GM18499 (cell line): Measurements from ENCODE around the gene IFNK.

ENCODE experiments used
- ATAC-seq: cut with Tn5 transposase; IDR thresholded peaks from one replicate; pipeline ENCODE4 v1.9.1; 2021; ENCODE audit warnings: moderate number of reproducible peaks; ENCODE audit not compliant: insufficient read depth, unreplicated experiment

The IFNK gene

GRCh38 chr9:27536168-27536567 is 12.1 kb downstream of the IFNK start:
- ATAC-seq = no peak

- ATAC-seq = no peak
These were observed 12.9 kb downstream of the IFNK start for GRCh38 chr9:27537027-27537435.

GRCh38 chr9:27537756-27538155 is 13.7 kb downstream of the IFNK start:
- no peak for ATAC-seq

GRCh38 chr9:27538647-27539046 is 14.6 kb downstream of the IFNK start:
- ATAC-seq = no peak

- no peak for ATAC-seq
These were observed 15.7 kb downstream of the IFNK start for GRCh38 chr9:27539479-27540441.

- ATAC-seq = no peak
These were observed 16.4 kb downstream of the IFNK start for GRCh38 chr9:27540502-27540901.

GRCh38 chr9:27541740-27542139 is 17.6 kb downstream of the IFNK start:
- no peak for ATAC-seq

GRCh38 chr9:27542508-27542907 is 18.4 kb downstream of the IFNK start:
- ATAC-seq = no peak

- ATAC-seq = no peak
These were observed 21.4 kb downstream of the IFNK start for GRCh38 chr9:27545471-27545870.

- no peak for ATAC-seq
These were observed 24.1 kb downstream of the IFNK start for GRCh38 chr9:27548055-27548741.

- no peak for ATAC-seq
These were observed 25.2 kb downstream of the IFNK start for GRCh38 chr9:27549196-27549755.

- no peak for ATAC-seq
These were observed 30.6 kb downstream of the IFNK start for GRCh38 chr9:27554712-27555111.

- ATAC-seq = no peak
These were observed 32.4 kb downstream of the IFNK start for GRCh38 chr9:27556470-27556869.

GRCh38 chr9:27558307-27558706 is 34.2 kb downstream of the IFNK start:
- no peak for ATAC-seq

GRCh38 chr9:27560457-27560856 is 36.4 kb downstream of the IFNK start:
- no peak for ATAC-seq

GRCh38 chr9:27561685-27562084 is 37.6 kb downstream of the IFNK start:
- ATAC-seq = no peak

- no peak for ATAC-seq
These were observed 39.8 kb downstream of the IFNK start for GRCh38 chr9:27563738-27564430.

- no peak for ATAC-seq
These were observed 40.6 kb downstream of the IFNK start for GRCh38 chr9:27564670-27565069.

- ATAC-seq = no peak
These were observed 41.6 kb downstream of the IFNK start for GRCh38 chr9:27565696-27566095.

- no peak for ATAC-seq
These were observed 42.0 kb downstream of the IFNK start for GRCh38 chr9:27566118-27566517.

- ATAC-seq = no peak
These were observed 45.3 kb downstream of the IFNK start for GRCh38 chr9:27569406-27569805.
